ENCODE measurements around the gene DDA1.

The DDA1 gene

DNA sequence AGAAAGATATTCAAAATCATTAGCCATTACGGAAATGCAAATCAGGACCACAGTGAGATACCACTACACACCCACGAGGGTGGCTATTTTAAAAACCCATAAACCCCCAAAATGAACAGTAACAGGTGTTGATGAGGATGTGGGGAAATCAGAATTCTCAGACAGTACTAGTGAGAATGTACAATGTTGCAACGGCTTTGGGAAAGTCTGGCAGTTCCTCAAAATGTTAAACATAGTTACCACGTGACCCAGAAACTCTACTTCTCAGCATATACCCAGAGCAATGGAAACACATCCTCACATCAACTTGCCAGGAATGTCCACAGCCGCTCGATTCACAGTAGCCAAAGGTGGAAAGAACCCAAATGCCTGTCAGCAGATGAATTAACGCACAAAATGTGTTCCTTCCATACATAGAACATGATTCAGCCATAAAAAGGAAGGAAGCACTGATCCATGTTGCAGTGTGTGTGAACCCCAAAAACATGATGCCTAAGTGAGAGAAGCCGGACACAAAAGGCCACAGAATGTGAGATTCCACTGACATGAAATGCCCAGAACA is 60.7 kb downstream of the DDA1 start (continued):
- TF ChIP-seq, protein P1, sequence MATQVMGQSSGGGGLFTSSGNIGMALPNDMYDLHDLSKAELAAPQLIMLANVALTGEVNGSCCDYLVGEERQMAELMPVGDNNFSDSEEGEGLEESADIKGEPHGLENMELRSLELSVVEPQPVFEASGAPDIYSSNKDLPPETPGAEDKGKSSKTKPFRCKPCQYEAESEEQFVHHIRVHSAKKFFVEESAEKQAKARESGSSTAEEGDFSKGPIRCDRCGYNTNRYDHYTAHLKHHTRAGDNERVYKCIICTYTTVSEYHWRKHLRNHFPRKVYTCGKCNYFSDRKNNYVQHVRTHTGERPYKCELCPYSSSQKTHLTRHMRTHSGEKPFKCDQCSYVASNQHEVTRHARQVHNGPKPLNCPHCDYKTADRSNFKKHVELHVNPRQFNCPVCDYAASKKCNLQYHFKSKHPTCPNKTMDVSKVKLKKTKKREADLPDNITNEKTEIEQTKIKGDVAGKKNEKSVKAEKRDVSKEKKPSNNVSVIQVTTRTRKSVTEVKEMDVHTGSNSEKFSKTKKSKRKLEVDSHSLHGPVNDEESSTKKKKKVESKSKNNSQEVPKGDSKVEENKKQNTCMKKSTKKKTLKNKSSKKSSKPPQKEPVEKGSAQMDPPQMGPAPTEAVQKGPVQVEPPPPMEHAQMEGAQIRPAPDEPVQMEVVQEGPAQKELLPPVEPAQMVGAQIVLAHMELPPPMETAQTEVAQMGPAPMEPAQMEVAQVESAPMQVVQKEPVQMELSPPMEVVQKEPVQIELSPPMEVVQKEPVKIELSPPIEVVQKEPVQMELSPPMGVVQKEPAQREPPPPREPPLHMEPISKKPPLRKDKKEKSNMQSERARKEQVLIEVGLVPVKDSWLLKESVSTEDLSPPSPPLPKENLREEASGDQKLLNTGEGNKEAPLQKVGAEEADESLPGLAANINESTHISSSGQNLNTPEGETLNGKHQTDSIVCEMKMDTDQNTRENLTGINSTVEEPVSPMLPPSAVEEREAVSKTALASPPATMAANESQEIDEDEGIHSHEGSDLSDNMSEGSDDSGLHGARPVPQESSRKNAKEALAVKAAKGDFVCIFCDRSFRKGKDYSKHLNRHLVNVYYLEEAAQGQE (tag by site-specific recombination; IDR thresholded peaks at IDR 0.05), result no peak
- TF ChIP-seq, protein P2, sequence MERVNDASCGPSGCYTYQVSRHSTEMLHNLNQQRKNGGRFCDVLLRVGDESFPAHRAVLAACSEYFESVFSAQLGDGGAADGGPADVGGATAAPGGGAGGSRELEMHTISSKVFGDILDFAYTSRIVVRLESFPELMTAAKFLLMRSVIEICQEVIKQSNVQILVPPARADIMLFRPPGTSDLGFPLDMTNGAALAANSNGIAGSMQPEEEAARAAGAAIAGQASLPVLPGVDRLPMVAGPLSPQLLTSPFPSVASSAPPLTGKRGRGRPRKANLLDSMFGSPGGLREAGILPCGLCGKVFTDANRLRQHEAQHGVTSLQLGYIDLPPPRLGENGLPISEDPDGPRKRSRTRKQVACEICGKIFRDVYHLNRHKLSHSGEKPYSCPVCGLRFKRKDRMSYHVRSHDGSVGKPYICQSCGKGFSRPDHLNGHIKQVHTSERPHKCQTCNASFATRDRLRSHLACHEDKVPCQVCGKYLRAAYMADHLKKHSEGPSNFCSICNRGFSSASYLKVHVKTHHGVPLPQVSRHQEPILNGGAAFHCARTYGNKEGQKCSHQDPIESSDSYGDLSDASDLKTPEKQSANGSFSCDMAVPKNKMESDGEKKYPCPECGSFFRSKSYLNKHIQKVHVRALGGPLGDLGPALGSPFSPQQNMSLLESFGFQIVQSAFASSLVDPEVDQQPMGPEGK (tag by site-specific recombination; IDR thresholded peaks at IDR 0.05), result no peak
- no peak for TF ChIP-seq OSR2 (tag by site-specific recombination; IDR thresholded peaks at IDR 0.05)

Measured in HEK293 (cell line).